ENCODE data around the gene BARD1.

GRCh38 chr2:214856137-214856536 lies 46.7 kb upstream of the BARD1 start:
- TF ChIP-seq, protein P1, sequence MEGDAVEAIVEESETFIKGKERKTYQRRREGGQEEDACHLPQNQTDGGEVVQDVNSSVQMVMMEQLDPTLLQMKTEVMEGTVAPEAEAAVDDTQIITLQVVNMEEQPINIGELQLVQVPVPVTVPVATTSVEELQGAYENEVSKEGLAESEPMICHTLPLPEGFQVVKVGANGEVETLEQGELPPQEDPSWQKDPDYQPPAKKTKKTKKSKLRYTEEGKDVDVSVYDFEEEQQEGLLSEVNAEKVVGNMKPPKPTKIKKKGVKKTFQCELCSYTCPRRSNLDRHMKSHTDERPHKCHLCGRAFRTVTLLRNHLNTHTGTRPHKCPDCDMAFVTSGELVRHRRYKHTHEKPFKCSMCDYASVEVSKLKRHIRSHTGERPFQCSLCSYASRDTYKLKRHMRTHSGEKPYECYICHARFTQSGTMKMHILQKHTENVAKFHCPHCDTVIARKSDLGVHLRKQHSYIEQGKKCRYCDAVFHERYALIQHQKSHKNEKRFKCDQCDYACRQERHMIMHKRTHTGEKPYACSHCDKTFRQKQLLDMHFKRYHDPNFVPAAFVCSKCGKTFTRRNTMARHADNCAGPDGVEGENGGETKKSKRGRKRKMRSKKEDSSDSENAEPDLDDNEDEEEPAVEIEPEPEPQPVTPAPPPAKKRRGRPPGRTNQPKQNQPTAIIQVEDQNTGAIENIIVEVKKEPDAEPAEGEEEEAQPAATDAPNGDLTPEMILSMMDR (IDR thresholded peaks at IDR 0.05; ENCODE audit: borderline replicate concordance, extremely low read depth, low read length, poor library complexity, severe bottlenecking) = no peak
- no peak for TF ChIP-seq EZH2 (IDR thresholded peaks at IDR 0.05; ENCODE audit: borderline replicate concordance, low read depth, low read length, severe bottlenecking)
